GM19395 (cell line): ENCODE results near the gene ACIN1.

Source experiments
- ATAC-seq: cut with Tn5 transposase; IDR thresholded peaks from one replicate; pipeline ENCODE4 v1.9.1; 2021; ENCODE audit warnings: mild to moderate bottlenecking, moderate library complexity; ENCODE audit not compliant: unreplicated experiment

The ACIN1 gene

DNA sequence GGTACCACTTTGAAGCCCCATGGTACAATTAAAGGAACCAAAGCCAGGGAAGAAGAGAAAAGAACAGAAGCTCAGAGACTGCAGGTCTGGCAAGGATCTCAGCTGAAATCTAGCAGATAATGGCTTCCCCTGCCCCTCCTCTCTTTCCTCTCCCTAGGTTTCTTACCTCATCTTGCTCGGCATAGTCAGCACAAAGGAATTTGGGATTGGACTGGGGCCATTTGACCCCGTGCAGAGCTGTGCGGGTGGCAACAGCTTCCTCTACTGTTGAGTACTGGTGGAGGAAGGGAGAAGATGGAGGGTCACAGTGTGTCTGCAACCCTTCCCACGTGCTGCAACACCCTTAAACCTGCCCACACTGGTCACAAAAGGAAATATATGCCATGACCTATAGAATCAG, 32.9 kb downstream of the ACIN1 start:
- no peak for ATAC-seq

GRCh38 chr14:23060536-23061260, 34.2 kb downstream of the ACIN1 start:
- ATAC-seq, result no peak

DNA sequence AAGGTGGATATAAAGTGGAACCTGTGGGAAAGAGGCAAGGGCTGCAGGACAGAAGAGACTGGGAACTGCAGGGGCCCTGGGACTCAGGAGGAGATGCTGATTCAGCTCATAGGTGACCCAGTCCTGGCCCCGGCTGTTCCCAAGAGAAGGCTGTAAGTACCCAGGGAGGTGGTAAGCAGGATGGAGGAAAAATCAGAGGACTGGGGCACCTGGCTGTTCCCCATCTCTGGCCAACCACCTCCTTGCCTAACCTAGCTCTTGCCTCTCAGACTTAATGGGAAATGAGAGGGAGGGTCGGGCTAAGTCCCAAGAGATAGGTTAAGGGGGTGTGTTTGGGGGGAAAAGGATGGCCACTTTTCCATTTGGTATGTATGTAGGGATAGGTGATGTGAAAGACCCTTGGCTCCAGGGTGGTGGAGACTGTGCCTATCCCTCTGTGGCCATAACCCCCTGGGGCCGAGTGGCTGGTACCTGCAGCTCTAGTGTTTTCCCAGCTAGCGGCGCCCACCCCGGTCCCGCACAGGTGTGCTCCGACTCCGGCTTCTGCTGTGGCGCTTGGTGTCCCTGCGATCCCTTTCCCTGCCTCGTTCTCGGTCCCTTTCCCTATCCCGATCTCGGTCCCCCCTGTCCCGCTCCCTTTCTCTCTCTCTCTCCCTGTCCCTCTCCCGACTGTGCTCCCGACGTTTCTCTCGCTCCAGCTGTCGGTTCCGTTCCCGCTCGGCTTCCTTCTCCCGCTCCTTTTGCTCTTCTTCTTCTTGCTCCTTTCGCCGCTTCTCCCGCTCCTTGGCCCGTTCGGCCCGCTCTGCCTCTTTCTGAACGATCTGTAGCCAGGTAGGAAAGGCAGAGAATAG, 36.1 kb downstream of the ACIN1 start:
- no peak for ATAC-seq

DNA sequence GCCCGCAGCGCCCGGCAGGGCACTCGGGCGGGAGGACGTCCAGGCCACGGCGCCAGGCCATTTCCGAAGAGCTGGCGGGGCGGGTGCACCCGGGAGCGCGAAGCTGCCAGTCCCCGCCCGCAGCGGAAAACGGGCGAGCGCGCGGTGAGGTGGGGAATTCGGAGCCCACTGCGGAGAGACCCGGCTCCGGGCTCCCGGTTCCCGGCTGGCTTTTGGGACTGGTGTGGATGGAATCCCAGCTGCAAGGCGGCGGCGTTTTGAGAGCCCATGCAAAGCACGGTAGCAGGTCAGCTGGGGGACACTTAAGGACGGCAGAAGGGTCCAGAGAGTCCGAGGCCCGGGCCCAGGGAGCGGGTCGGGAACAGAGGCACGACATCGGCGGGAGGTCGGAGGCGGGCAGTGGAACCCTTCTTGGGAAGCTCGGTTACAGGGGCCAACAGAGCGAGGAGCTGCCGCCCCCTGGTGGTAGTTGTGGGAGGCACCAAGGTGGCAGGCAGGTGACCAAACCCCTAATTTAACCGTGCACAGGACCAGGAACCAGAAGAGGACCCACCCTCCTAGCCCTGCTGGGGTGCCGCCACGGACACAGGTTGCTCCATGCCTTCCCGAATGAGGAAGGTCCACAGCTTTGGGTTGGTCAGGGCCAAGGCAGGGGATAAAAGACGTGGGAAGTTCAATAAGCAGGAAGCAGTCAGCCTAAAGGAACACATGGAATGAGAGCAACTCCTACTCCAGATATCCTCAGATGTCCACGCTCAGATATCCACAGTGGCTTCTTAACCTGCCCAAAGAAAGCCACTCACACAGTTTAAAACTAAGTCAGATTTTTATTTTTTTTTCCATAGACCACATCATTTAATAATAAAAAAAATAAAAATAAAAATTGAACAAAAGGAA, 36.9 kb downstream of the ACIN1 start:
- ATAC-seq, result peak; percentile 71

- ATAC-seq, result peak; percentile 52
These were observed 37.8 kb downstream of the ACIN1 start, which contains the start of gene CDH24 for GRCh38 chr14:23056956-23057756. Gene CDH24, minus strand, starts transcription at chr14:23057520. Its CDS starts 1,787 bp downstream, at chr14:23055733.

- ATAC-seq, result peak; percentile 59
These were observed 38.6 kb downstream of the ACIN1 start for GRCh38 chr14:23056145-23056955.

GRCh38 chr14:23055621-23056144, 39.3 kb downstream of the ACIN1 start:
- ATAC-seq, result no peak

- no peak for ATAC-seq
These were observed 39.8 kb downstream of the ACIN1 start for GRCh38 chr14:23055147-23055550.

- ATAC-seq, result no peak
These were observed 40.7 kb downstream of the ACIN1 start for GRCh38 chr14:23054000-23054811.

- no peak for ATAC-seq
These were observed 41.5 kb downstream of the ACIN1 start for GRCh38 chr14:23053426-23053825.

- ATAC-seq, result no peak
These were observed 42.3 kb downstream of the ACIN1 start for GRCh38 chr14:23052671-23053070.

DNA sequence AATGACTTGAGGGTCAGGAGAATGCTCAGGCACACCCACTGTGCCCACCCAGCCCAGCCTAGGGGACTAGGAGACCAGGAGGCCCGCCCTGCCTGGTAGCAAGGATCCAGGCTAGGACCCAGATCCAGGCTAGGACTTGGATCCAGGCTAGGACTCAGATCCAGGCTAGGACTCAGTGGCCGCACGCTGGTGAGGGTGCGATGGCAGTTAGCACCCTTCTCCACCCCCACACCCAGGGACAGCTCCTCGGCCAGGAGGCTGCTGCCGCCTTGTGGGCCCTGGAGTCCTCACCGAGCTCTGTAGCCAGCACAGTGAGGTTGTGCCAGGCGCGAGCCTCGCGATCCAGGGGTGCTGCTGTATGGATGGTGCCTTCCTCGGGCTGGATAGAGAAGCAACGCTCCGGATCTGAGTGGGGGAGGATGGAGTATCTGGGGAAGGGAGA, 42.7 kb downstream of the ACIN1 start:
- no peak for ATAC-seq

DNA sequence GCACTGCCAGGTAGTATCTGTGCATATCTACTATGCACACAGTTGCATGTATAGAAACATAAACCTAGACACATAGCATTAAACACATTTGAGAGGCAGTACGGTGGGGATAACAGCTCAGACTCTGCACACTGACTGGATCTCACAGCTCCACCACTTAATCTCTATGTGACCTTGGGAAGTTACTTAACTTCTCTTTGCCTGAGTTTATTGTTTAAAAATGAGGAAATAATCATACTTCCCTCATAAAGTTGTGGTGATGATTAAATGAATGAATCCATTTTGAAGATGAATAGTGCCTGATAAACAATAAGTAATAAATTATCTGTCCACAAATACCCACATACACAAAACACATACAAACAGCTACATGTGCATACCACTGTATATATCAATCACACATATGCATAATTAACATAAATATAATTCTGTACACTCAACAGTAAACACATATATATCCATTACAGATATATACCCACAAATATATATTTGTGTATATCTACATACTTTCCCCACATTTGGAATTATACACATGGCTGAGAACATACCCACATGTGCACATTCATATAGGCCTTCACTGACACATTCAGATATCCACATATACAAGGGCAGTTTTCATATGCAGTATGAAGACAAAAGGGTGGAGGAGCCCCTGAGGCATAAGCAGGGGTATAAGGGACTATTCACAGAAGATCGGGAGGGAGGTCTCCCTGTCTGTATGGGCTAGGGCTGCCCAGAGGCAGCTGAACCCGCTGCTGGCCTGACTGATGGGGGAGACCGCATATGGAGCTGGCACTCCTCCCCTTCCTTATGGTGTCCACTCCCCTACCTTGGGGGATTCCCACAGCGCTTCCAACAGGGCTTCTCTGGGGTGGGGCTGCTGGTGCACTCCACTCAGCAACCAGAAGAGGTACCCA, 43.5 kb downstream of the ACIN1 start:
- no peak for ATAC-seq

DNA sequence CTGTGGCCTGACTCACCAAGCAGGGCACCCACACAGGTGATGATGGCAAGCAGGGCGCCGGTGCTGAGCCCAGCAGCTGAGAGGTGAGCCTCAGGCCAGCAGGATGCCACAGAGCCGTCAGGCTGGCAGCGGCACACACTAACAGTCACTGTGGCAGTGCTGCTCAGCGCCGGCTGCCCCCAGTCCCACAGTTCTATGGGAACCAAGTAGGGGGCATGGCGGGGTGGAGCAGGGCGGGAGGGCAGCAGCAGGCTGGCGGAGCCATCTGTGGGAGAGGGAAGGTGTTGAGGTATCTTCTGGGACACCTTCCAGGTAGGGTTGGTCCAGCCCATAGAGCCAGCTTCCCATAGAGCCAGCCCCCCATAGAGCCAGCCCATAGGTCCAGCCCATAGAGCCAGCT, 45.9 kb downstream of the ACIN1 start:
- ATAC-seq, result no peak

GRCh38 chr14:23047751-23048693, 46.9 kb downstream of the ACIN1 start:
- ATAC-seq, result no peak

GRCh38 chr14:23047034-23047634, 47.8 kb downstream of the ACIN1 start:
- ATAC-seq, result no peak
